Raji (cell line): ENCODE data around the gene DACT1.

Source experiments
- POLR2A ChIP-seq: IDR thresholded peaks from 2 replicates; pipeline ENCODE4 v1.6.1; 2011; ENCODE audit warnings: low read depth, low read length, control low read depth; ENCODE audit not compliant: insufficient read depth

DACT1 gene

GRCh38 chr14:58671024-58671423 lies 33.3 kb downstream of the DACT1 start:
- no peak for TF ChIP-seq POLR2A

- no peak for TF ChIP-seq POLR2A
Observed at GRCh38 chr14:58671436-58671835, 33.7 kb downstream of the DACT1 start.

DNA sequence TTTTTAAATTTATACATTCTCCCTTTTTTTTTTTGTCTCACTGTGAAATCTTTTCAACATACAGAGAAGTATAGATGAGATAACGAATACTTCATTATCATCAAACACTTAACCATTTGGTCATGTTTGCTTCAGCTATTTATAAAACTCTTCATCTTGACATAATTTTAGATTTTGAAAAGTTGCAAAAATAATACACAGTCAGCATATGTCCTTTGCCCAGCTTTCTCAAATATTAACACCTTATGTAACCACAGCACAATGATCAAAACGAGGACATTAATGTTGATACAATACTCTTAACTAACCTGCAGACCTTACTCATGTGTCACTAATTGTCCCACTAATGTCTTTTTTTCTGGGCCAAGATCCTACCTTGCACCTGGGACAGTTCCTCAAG lies 36.0 kb downstream of the DACT1 start:
- no peak for TF ChIP-seq POLR2A

DNA sequence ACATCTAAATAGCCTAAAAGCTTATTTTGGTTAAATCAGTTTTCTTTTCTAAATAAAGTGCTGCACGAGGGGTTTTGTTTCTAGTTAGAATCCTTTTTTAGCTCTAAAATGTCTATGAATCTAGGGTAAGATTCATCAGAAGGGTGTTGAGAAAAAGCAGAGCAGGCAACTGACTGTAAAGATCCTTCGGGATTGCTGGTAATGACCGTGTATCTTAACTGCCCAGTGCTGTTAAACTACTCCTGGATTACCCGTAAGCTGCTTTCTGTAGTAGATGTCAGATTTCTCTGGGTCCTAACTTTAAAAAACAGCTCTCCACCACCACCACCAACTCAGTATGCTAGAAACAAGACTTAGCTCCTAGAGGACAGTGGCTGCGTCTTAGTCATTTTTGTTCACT lies 39.2 kb downstream of the DACT1 start:
- no peak for TF ChIP-seq POLR2A

DNA sequence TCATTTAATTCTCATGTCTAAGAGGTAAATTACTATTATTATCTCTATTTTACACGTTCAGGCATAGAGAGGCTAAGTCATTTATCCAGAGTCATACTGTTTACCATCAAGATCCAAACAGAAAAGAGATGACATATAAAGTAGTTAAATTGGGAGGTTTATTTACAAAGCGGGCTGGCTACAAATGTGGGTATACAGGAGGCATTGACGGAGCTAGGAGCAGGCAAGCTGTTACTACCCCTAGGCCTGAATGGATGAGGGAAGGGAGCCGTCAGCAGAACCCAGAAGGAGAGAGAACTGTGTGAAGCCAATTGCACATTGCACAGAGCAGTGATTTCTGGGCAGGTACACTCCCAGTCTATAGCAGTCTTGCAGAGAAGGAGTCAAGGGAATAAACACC lies 39.8 kb downstream of the DACT1 start:
- no peak for TF ChIP-seq POLR2A

- no peak for TF ChIP-seq POLR2A
Observed at GRCh38 chr14:58677996-58678395, 40.2 kb downstream of the DACT1 start.

- no peak for TF ChIP-seq POLR2A
Observed at GRCh38 chr14:58680698-58681097, 42.9 kb downstream of the DACT1 start.

DNA sequence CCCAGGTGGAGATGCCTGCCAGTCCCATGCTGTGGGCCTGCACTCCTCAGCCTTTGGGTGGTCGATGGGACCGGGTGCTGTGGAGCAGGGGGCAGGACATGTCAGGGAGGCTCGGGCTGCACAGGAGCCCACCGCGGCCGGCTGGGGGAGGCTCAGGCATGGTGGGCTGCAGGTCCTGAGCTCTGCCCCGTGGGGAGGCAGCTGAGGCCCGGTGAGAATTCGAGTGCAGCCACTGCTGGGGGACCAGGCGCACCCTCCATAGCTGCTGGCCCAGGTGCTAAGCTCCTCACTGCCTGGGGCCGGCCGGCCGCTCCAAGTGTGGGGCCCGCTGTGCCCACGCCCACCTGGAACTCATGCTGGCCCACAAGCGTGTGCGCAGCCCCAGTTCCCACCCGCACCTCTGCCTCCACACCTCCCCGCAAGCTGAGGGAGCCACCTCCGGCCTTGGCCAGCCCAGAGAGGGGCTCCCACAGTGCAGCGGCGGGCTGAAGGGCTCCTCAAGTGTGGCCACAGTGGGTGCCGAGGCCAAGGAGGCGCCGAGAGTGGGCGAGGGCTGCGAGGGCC lies 49.6 kb downstream of the DACT1 start:
- TF ChIP-seq POLR2A, result no peak

DNA sequence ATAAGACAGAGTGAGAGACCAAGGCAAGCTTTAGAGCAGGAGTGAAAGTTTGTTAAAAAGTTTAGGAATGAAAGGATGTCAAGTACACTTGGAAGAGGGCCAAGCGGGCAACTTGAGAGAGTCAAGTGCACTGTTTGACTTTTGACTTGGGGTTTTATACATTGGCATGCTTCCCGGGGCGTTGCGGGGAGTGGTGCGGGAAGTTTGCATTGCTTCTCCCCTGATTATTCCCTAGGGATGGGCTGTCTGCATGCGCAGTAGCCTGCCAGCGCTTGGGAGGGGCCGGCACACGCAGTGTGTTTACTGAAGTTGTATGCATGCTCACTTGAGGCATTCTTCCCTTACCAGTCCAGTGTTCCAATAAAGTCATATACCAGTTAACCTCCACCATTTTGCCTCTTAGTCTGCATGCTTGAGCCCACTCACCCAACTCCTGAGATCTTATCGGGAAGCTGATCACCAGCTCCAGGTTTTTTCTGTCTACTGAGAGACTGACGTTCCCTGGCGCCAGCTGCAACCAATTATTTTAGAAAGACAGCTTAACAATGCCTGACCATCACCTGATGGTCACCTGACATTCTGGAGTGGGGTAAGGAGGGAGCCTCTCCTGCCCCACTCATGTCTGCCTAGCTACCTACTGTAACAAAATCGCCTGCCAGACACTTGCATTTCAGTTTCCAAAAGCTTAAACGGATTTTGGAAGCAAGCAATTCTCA lies 53.2 kb downstream of the DACT1 start:
- no peak for TF ChIP-seq POLR2A

GRCh38 chr14:58693048-58693447 lies 55.3 kb downstream of the DACT1 start:
- no peak for TF ChIP-seq POLR2A

DNA sequence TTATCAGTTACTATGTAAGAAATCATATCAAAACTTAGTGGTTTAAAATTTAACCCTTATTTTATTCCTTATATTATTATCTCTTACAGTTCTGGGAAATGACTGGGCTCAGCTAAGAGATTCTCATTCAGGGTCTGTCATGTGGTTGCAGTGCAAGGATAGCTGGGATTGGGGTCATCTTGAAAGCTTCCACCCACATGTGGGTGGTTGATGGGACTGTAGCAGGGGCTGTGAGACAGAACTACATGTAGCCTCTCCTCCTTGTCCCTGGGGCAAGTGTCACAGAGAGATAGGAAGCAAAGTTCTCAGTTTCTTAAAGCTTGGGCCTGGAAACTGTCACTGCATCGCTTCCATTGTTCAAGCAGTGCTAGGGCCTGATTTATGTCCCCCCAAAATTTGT lies 57.8 kb downstream of the DACT1 start:
- TF ChIP-seq POLR2A, result no peak

- no peak for TF ChIP-seq POLR2A
Observed at GRCh38 chr14:58697266-58697929, 59.6 kb downstream of the DACT1 start.
